K562 (cell line): ENCODE measurements around the gene PTGES3L. TPM values are rescaled to one million over a fixed set of nuclear protein-coding genes. Genes with fewer than 3 reads are reported as not detected.

Experiments used
- ATF7 ChIP-seq: fragments of 450-650 bp; IDR thresholded peaks from 2 replicates; pipeline ENCODE4 v1.7.1; 2014; ENCODE audit warnings: mild to moderate bottlenecking, moderate library complexity
- BRF1 ChIP-seq: IDR thresholded peaks from 3 replicates; pipeline ENCODE4 v1.6.1; 2011; ENCODE audit warnings: borderline replicate concordance, mild to moderate bottlenecking; ENCODE audit not compliant: insufficient read length; ENCODE audit errors: extremely low read depth
- ESRRA ChIP-seq: fragments of 450-650 bp; IDR thresholded peaks from 2 replicates; pipeline ENCODE4 v1.6.1; 2014; ENCODE audit warnings: low read depth, mild to moderate bottlenecking, moderate library complexity, borderline replicate concordance
- FOXK1 ChIP-seq: sonication (generic); formaldehyde crosslinking; IDR thresholded peaks from 2 replicates; pipeline ENCODE4 v1.8.0; 2022; ENCODE audit warnings: missing genetic modification reagents, mild to moderate bottlenecking, borderline replicate concordance
- GTF3C2 ChIP-seq: IDR thresholded peaks from 3 replicates; pipeline ENCODE4 v1.6.1; 2011; ENCODE audit warnings: borderline replicate concordance, mild to moderate bottlenecking, moderate library complexity; ENCODE audit not compliant: insufficient read length; ENCODE audit errors: extremely low read depth
- NUFIP1 ChIP-seq: fragments of 450-650 bp; IDR thresholded peaks from 2 replicates; pipeline ENCODE4 v1.6.1; 2018; ENCODE audit not compliant: partially characterized antibody
- PML ChIP-seq: IDR thresholded peaks from 2 replicates; pipeline ENCODE4 v1.6.1; 2012; ENCODE audit warnings: low read length, inconsistent platforms
- POLR2H ChIP-seq: IDR thresholded peaks from 2 replicates; pipeline ENCODE4 v1.6.1; 2016; ENCODE audit warnings: missing genetic modification characterization, low read depth, mild to moderate bottlenecking, control low read depth, missing compliant biosample characterization, moderate library complexity
- RFX7 ChIP-seq: fragments of 250-450 bp; sonication (Bioruptor Pico); IDR thresholded peaks from 2 replicates; pipeline ENCODE4 v1.5.1; 2021; ENCODE audit warnings: mild to moderate bottlenecking
- RREB1 ChIP-seq: fragments of 250-450 bp; sonication (Bioruptor Pico); IDR thresholded peaks from 2 replicates; pipeline ENCODE4 v1.4.0; 2020
- SMAD1 ChIP-seq: fragments of 150-350 bp; IDR thresholded peaks from 2 replicates; pipeline ENCODE4 v1.6.1; 2014; ENCODE audit warnings: low read length, low read depth; ENCODE audit not compliant: partially characterized antibody
- TCF7 ChIP-seq: sonication (generic); IDR thresholded peaks from 2 replicates; pipeline ENCODE4 v1.6.1; 2016; ENCODE audit warnings: antibody characterized with exemption, borderline replicate concordance
- USF2 ChIP-seq: sonication (generic); formaldehyde crosslinking; IDR thresholded peaks from 2 replicates; pipeline ENCODE4 v1.5.0; 2020; ENCODE audit warnings: missing genetic modification reagents
- ZNF175 ChIP-seq: fragments of 200-800 bp; sonication (Bioruptor generic); IDR thresholded peaks from 2 replicates; pipeline ENCODE4 v1.6.1; 2016; ENCODE audit warnings: low read depth, mild to moderate bottlenecking, missing genetic modification characterization, missing compliant biosample characterization
- polyA plus RNA-seq, 8 experiments: library from polyadenylated mRNA; depleted of rRNA in 4 of 8; stranded (reverse) in 5 of 8; unstranded in 3 of 8; fragments of >200 nt; fragmentation: Nextera tagmentation in 2 of 8; fragmentation: Illumina TruSeq in 1 of 8; extraction: Ambion mirVana in 2 of 8; extraction: Trizol in 1 of 8; gene quantifications; 2 replicates each; pipeline versions ENCODE4 v1.2.1 to v1.2.3, GENCODE V29; 2011 to 2014; ENCODE audit warnings: inconsistent platforms in 1 of 8, missing spikeins in 1 of 8
- total RNA-seq, 7 experiments: library from RNA; depleted of rRNA in 6 of 7; stranded (reverse); fragments of >200 nt in 6 of 7; fragmentation: Illumina TruSeq in 2 of 7; extraction: Trizol in 2 of 7; gene quantifications; 2 replicates each; pipeline versions ENCODE4 v1.2.1 to v1.2.3, GENCODE V29; 2011 to 2021; ENCODE audit warnings: low replicate concordance in 1 of 7
- TF ChIP-seq, protein P1 (sequence below): IDR thresholded peaks from 2 replicates; pipeline ENCODE4 v1.6.1; 2012; ENCODE audit warnings: low read depth, low read length, improper control_type of control experiment, borderline replicate concordance

PTGES3L gene
- total and polyA plus RNA-seq, 9 of the 15 experiments (the other 6 are each of a cell fraction or from before 2014, with no cell fraction given) = 6.0 to 16.0 (median 9.6) TPM

DNA sequence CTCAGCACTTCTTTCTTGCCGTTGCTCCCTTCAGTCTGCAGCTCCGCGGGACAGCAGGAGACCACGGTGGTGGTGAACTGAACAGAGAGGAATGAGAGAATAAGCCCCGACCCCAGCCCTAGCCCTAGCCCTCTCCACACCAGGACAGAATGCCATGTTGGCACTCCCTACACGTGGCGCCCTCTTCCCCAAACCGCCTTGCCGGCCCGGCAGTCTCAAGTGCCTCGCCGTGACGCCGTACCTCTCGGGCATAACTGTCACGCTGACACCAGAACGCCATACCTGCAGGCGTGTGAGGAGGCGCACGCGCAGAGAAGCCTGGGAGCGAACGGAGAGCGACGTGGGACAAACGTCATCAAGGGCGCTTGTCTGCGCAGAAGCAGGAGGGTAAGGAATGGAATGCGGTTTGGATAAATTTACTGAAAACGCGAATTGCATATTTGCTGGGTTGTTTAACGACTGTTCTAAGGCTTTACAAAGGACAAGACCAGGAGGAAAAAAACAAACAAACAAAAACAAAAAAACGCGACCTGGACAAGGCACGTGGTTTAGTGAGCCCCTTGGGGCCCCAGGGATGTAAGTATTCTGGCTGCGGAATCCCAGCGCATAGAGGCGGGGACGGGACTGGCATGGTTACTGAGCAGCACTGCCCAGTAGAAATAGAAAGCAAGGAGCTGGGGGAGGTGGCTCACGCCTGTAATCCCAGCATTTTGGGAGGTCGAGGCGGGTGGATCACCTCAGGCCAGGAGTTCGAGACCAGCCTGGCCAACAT, 15.5 kb downstream of the PTGES3L start, which contains the start of gene AARSD1 (continued):
- TF ChIP-seq RFX7 (CRISPR knock-in tag) (no peak), FOXK1 (no peak), SMAD1 (no peak), BRF1 (no peak), ZNF175 (0 out of 2 replicates have a peak, but pooled peaks have one; percentile 4), GTF3C2 (peak; percentile 10), PML (peak; percentile 71; the same call in 1 of the 2 replicates), NUFIP1 (no peak), ESRRA (peak; percentile 35; the same call in 1 of the 2 replicates), USF2 (CRISPR knock-in tag) (no peak), POLR2H (tag) (0 out of 2 replicates have a peak, but pooled peaks have one; percentile 45), RREB1 (no peak), ATF7 (peak; percentile 75), TCF7 (no peak)
- TF ChIP-seq, protein P1, sequence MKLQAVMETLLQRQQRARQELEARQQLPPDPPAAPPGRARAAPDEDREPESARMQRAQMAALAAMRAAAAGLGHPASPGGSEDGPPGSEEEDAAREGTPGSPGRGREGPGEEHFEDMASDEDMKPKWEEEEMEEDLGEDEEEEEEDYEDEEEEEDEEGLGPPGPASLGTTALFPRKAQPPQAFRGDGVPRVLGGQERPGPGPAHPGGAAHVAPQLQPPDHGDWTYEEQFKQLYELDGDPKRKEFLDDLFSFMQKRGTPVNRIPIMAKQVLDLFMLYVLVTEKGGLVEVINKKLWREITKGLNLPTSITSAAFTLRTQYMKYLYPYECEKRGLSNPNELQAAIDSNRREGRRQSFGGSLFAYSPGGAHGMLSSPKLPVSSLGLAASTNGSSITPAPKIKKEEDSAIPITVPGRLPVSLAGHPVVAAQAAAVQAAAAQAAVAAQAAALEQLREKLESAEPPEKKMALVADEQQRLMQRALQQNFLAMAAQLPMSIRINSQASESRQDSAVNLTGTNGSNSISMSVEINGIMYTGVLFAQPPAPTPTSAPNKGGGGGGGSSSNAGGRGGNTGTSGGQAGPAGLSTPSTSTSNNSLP = no peak
